ENCODE measurements around the gene SLC6A2.

SLC6A2 gene

GRCh38 chr16:55622930-55623561 lies 32.7 kb upstream of the SLC6A2 start:
- in situ Hi-C loops (cut with MboI; ENCODE audit: low sequenced_read_pairs, unreplicated experiment): no loop called here

GRCh38 chr16:55623640-55624039 lies 32.1 kb upstream of the SLC6A2 start:
- in situ Hi-C loops (cut with MboI; ENCODE audit: low sequenced_read_pairs, unreplicated experiment): no loop called here
- DNase-seq (ENCODE audit: low spot score): no peak
- TF ChIP-seq CTCF (IDR thresholded peaks at IDR 0.05; ENCODE audit: borderline replicate concordance, control extremely low read depth, extremely low read depth, insufficient read depth, missing control alignments): no peak

More at GRCh38 chr16:55622930-55623561, 32.7 kb upstream of the SLC6A2 start:
- TF ChIP-seq CTCF (IDR thresholded peaks at IDR 0.05; ENCODE audit: borderline replicate concordance, control extremely low read depth, extremely low read depth, insufficient read depth, missing control alignments): no peak
- no peak for DNase-seq (ENCODE audit: low spot score)

GRCh38 chr16:55624696-55625095 lies 31.1 kb upstream of the SLC6A2 start:
- in situ Hi-C loops (cut with MboI; ENCODE audit: low sequenced_read_pairs, unreplicated experiment): no loop called here
- no peak for DNase-seq (ENCODE audit: low spot score)
- TF ChIP-seq CTCF (IDR thresholded peaks at IDR 0.05; ENCODE audit: borderline replicate concordance, control extremely low read depth, extremely low read depth, insufficient read depth, missing control alignments): no peak

- in situ Hi-C loops (cut with MboI; ENCODE audit: low sequenced_read_pairs, unreplicated experiment): no loop called here
- no peak for TF ChIP-seq CTCF (IDR thresholded peaks at IDR 0.05; ENCODE audit: borderline replicate concordance, control extremely low read depth, extremely low read depth, insufficient read depth, missing control alignments)
Observed at GRCh38 chr16:55625843-55626242, 29.9 kb upstream of the SLC6A2 start.

GRCh38 chr16:55628306-55628968 lies 27.4 kb upstream of the SLC6A2 start:
- in situ Hi-C loops (cut with MboI; ENCODE audit: low sequenced_read_pairs, unreplicated experiment): no loop called here
- no peak for DNase-seq (ENCODE audit: low spot score)
- TF ChIP-seq CTCF (IDR thresholded peaks at IDR 0.05; ENCODE audit: borderline replicate concordance, control extremely low read depth, extremely low read depth, insufficient read depth, missing control alignments): no peak

More at GRCh38 chr16:55625843-55626242, 29.9 kb upstream of the SLC6A2 start:
- DNase-seq (ENCODE audit: low spot score): no peak

- no peak for DNase-seq (ENCODE audit: low spot score)
- TF ChIP-seq CTCF (IDR thresholded peaks at IDR 0.05; ENCODE audit: borderline replicate concordance, control extremely low read depth, extremely low read depth, insufficient read depth, missing control alignments): no peak
- in situ Hi-C loops (cut with MboI; ENCODE audit: low sequenced_read_pairs, unreplicated experiment): no loop called here
Observed at GRCh38 chr16:55630774-55631173, 25.0 kb upstream of the SLC6A2 start.

Data from GM13976 (cell line).